H1 (cell line): ENCODE results near the gene GMPR. TPM values are rescaled to one million over a fixed set of nuclear protein-coding genes. Genes with fewer than 3 reads are reported as not detected.

Experiments used
- CTCF ChIA-PET: fragments of 300-600 bp; sonication (Branson Sonifier 250); formaldehyde crosslinking; loops from one replicate; lab custom pipeline; 2021; ENCODE audit not compliant: partially characterized antibody; lab: Charles Lee
- POLR2A ChIA-PET: fragments of 300-600 bp; sonication (Branson Sonifier 250); formaldehyde crosslinking; loops from one replicate; lab custom pipeline; 2021; ENCODE audit warnings: inconsistent platforms; ENCODE audit not compliant: partially characterized antibody; lab: Charles Lee
- DNase-seq, 2 experiments: peaks; one replicate each; pipeline versions ENCODE4 v3.0.0 to v3.0.0-alpha.2; 2010 to 2022; ENCODE audit warnings: low spot score in 2 of 2, low read depth in 1 of 2, mixed read lengths in 1 of 2
- FAIRE-seq: peaks from 2 replicates; lab custom pipeline; 2011; peaks lifted over from hg19 to GRCh38; lab: Jason Lieb, UNC
- H2AFZ ChIP-seq: 2 replicates; pipeline ENCODE4 v1.8.1; 2012; ENCODE audit warnings: low read length, inconsistent platforms
- H2AK5ac ChIP-seq: 2 replicates; pipeline ENCODE4 v1.6.1; 2013; ENCODE audit warnings: low read depth, low read length
- H2BK120ac ChIP-seq: replicated peaks from 2 replicates; pipeline ENCODE3; 2013; ENCODE audit warnings: low read depth, low read length, inconsistent platforms
- H2BK12ac ChIP-seq: 2 replicates; pipeline ENCODE4 v1.6.1; 2013; ENCODE audit warnings: low read depth, low read length
- H2BK15ac ChIP-seq: 2 replicates; pipeline ENCODE4 v1.6.1; 2013; ENCODE audit warnings: low read length
- H2BK20ac ChIP-seq: 2 replicates; pipeline ENCODE4 v1.6.1; 2013; ENCODE audit warnings: low read length
- H2BK5ac ChIP-seq: 2 replicates; pipeline ENCODE4 v1.6.1; 2013; ENCODE audit warnings: low read depth, low read length
- H3K14ac ChIP-seq: 2 replicates; pipeline ENCODE4 v1.6.1; 2013; ENCODE audit warnings: inconsistent platforms; ENCODE audit not compliant: insufficient read length
- H3K18ac ChIP-seq: 2 replicates; pipeline ENCODE4 v1.6.1; 2013; ENCODE audit warnings: low read length; ENCODE audit errors: extremely low read depth
- H3K23ac ChIP-seq: 2 replicates; pipeline ENCODE4 v1.6.1; 2013; ENCODE audit warnings: inconsistent platforms; ENCODE audit not compliant: insufficient read length
- H3K23me2 ChIP-seq: 2 replicates; pipeline ENCODE4 v1.6.1; 2013; ENCODE audit warnings: low read depth, low read length
- H3K27ac ChIP-seq: 2 replicates; pipeline ENCODE4 v1.6.1; 2011; ENCODE audit warnings: low read depth, low read length, inconsistent platforms
- H3K27me3 ChIP-seq, 4 experiments: replicated peaks in 1 of 4; 1 replicate in 1 of 4; 2 replicates in 3 of 4; pipeline versions ENCODE4 v1.6.1 to v1.8.1; 2011 to 2013; ENCODE audit warnings: low read length in 3 of 4, mild to moderate bottlenecking in 3 of 4, inconsistent platforms in 2 of 4, mixed read lengths in 2 of 4, moderate library complexity in 1 of 4; ENCODE audit not compliant: control insufficient read depth in 3 of 4, insufficient read depth in 3 of 4; ENCODE audit errors: extremely low read depth in 1 of 4
- H3K36me3 ChIP-seq, 4 experiments: 2 replicates each; pipeline versions ENCODE4 v1.6.1 to v1.8.1; 2011 to 2013; ENCODE audit warnings: mild to moderate bottlenecking in 4 of 4, low read length in 3 of 4, moderate library complexity in 2 of 4, control low read depth in 1 of 4, inconsistent platforms in 1 of 4; ENCODE audit not compliant: insufficient read depth in 4 of 4, control insufficient read depth in 2 of 4
- H3K4ac ChIP-seq: replicated peaks from 2 replicates; pipeline ENCODE3; 2013; ENCODE audit warnings: low read length, low read depth, mixed read lengths, inconsistent platforms; ENCODE audit not compliant: insufficient read length
- H3K4me1 ChIP-seq, 4 experiments: replicated peaks in 1 of 4; 1 replicate in 1 of 4; 2 replicates in 3 of 4; pipeline versions ENCODE4 v1.6.1 to v1.8.1; 2011 to 2013; ENCODE audit warnings: low read length in 3 of 4, inconsistent platforms in 2 of 4, mixed read lengths in 1 of 4; ENCODE audit not compliant: insufficient read depth in 4 of 4, control insufficient read depth in 3 of 4
- H3K4me2 ChIP-seq, 2 experiments: 2 replicates each; pipeline versions ENCODE4 v1.6.1 to v1.8.1; 2011 to 2013; ENCODE audit warnings: low read depth in 2 of 2, low read length in 2 of 2, control low read depth in 1 of 2, inconsistent platforms in 1 of 2, mild to moderate bottlenecking in 1 of 2; ENCODE audit not compliant: insufficient read depth in 1 of 2
- H3K4me3 ChIP-seq, 4 experiments: fragments of 200-600, 300-600 bp in 1 of 4; sonication (generic), shearing (Covaris generic), sonication (Bioruptor Twin) in 1 of 4; 2 replicates each; pipeline versions ENCODE4 v1.5.1 to v1.8.1; 2011 to 2016; ENCODE audit warnings: low read length in 4 of 4, low read depth in 3 of 4, control low read depth in 2 of 4, inconsistent platforms in 2 of 4, mild to moderate bottlenecking in 2 of 4, mixed read lengths in 1 of 4, moderate library complexity in 1 of 4; ENCODE audit not compliant: insufficient read depth in 2 of 4; ENCODE audit errors: extremely low read depth in 1 of 4
- H3K56ac ChIP-seq: replicated peaks from 2 replicates; pipeline ENCODE3; 2013; ENCODE audit warnings: low read depth, mild to moderate bottlenecking, mixed read lengths, low read length, inconsistent platforms; ENCODE audit not compliant: insufficient read length
- H3K79me1 ChIP-seq: 2 replicates; pipeline ENCODE4 v1.6.1; 2013; ENCODE audit warnings: low read depth, low read length, control low read depth
- H3K79me2 ChIP-seq, 2 experiments: 2 replicates each; pipeline versions ENCODE4 v1.6.1 to v1.8.1; 2012 to 2013; ENCODE audit warnings: low read length in 2 of 2, mild to moderate bottlenecking in 2 of 2, inconsistent platforms in 1 of 2; ENCODE audit not compliant: insufficient read depth in 2 of 2, control insufficient read depth in 1 of 2
- H3K9ac ChIP-seq, 4 experiments: replicated peaks in 1 of 4; 1 replicate in 1 of 4; 2 replicates in 3 of 4; pipeline versions ENCODE4 v1.6.1 to v1.8.1; 2011 to 2013; ENCODE audit warnings: low read depth in 3 of 4, low read length in 3 of 4, control low read depth in 2 of 4, mild to moderate bottlenecking in 2 of 4, moderate library complexity in 2 of 4, inconsistent platforms in 1 of 4; ENCODE audit errors: extremely low read depth in 1 of 4
- H3K9me3 ChIP-seq, 2 experiments: 2 replicates each; pipeline versions ENCODE4 v1.6.1 to v1.8.1; 2012 to 2013; ENCODE audit warnings: mild to moderate bottlenecking in 2 of 2, moderate library complexity in 2 of 2, control low read depth in 1 of 2, inconsistent platforms in 1 of 2, low read depth in 1 of 2, low read length in 1 of 2, mixed read lengths in 1 of 2; ENCODE audit not compliant: insufficient read depth in 2 of 2
- H4K20me1 ChIP-seq, 2 experiments: replicated peaks in 1 of 2; 2 replicates each; pipeline versions ENCODE3 to v1.8.1; 2011 to 2013; ENCODE audit warnings: inconsistent platforms in 2 of 2, low read length in 2 of 2, mild to moderate bottlenecking in 1 of 2; ENCODE audit not compliant: insufficient read depth in 2 of 2, control insufficient read depth in 1 of 2
- H4K5ac ChIP-seq: 2 replicates; pipeline ENCODE4 v1.6.1; 2013; ENCODE audit warnings: low read length, low read depth, mixed read lengths, inconsistent platforms; ENCODE audit not compliant: insufficient read length
- H4K8ac ChIP-seq: 2 replicates; pipeline ENCODE4 v1.8.0; 2013; ENCODE audit warnings: mild to moderate bottlenecking, moderate library complexity, low read length, inconsistent platforms; ENCODE audit not compliant: insufficient read depth; ENCODE audit errors: extremely low read depth
- H4K91ac ChIP-seq: replicated peaks from 2 replicates; pipeline ENCODE3; 2013; ENCODE audit warnings: low read length, mixed read lengths, inconsistent platforms; ENCODE audit not compliant: insufficient read length
- CHD2 ChIP-seq: IDR thresholded peaks from 2 replicates; pipeline ENCODE4 v1.6.1; 2012; ENCODE audit warnings: low read length, improper control_type of control experiment
- CTBP2 ChIP-seq: IDR thresholded peaks from 2 replicates; pipeline ENCODE4 v1.7.0; 2011; ENCODE audit warnings: borderline replicate concordance, mild to moderate bottlenecking, moderate library complexity, mixed read lengths, low read length; ENCODE audit not compliant: insufficient read depth, insufficient read length
- GTF2F1 ChIP-seq: IDR thresholded peaks from 2 replicates; pipeline ENCODE4 v1.6.1; 2012; ENCODE audit warnings: low read depth, low read length, improper control_type of control experiment, borderline replicate concordance
- JUND ChIP-seq: IDR thresholded peaks from 2 replicates; pipeline ENCODE4 v1.6.1; 2011; ENCODE audit warnings: mild to moderate bottlenecking, improper control_type of control experiment, low read length
- KDM1A ChIP-seq: fragments of 200-600, 300-600 bp; sonication (generic); IDR thresholded peaks from 2 replicates; pipeline ENCODE4 v1.7.1; 2016; ENCODE audit warnings: mild to moderate bottlenecking, low read length, borderline replicate concordance
- MAFK ChIP-seq: IDR thresholded peaks from 2 replicates; pipeline ENCODE4 v1.6.1; 2012; ENCODE audit warnings: low read depth, mild to moderate bottlenecking, improper control_type of control experiment, low read length
- NRF1 ChIP-seq: IDR thresholded peaks from 2 replicates; pipeline ENCODE4 v1.6.1; 2011; ENCODE audit warnings: mild to moderate bottlenecking, low read depth, low read length, improper control_type of control experiment
- PHF8 ChIP-seq: fragments of 200-600 bp; sonication (generic); conservative IDR thresholded peaks from 2 replicates; pipeline ENCODE4 v1.7.1; 2012; ENCODE audit warnings: low read depth, mild to moderate bottlenecking, inconsistent platforms, low read length, moderate library complexity
- POU5F1 ChIP-seq: IDR thresholded peaks from 2 replicates; pipeline ENCODE4 v1.6.1; 2011; ENCODE audit warnings: low read depth, mild to moderate bottlenecking, low read length, moderate library complexity
- RBBP5 ChIP-seq: IDR thresholded peaks from 2 replicates; pipeline ENCODE4 v1.7.1; 2012; ENCODE audit warnings: low read depth, mild to moderate bottlenecking, inconsistent platforms, low read length, moderate library complexity, borderline replicate concordance
- SIRT6 ChIP-seq: IDR thresholded peaks from one replicate; pipeline ENCODE4 v1.7.1; 2012; ENCODE audit warnings: low read length, inconsistent platforms
- SIX5 ChIP-seq: IDR thresholded peaks from 2 replicates; pipeline ENCODE4 v1.6.1; 2011; ENCODE audit warnings: mild to moderate bottlenecking, low read depth, low read length
- SRF ChIP-seq: IDR thresholded peaks from 2 replicates; pipeline ENCODE4 v1.6.1; 2011; ENCODE audit warnings: mild to moderate bottlenecking, low read depth, low read length, moderate library complexity
- TAF7 ChIP-seq: optimal IDR thresholded peaks from 2 replicates; pipeline ENCODE3; 2011; ENCODE audit warnings: low read depth, mild to moderate bottlenecking, inconsistent platforms, low read length, moderate library complexity, borderline replicate concordance
- WGBS, 2 experiments: shearing (Covaris generic) in 1 of 2; methylation state at CpG; one replicate each; pipeline versions ENCODE4 v1.1.6 to v1.1.7; 2013 to 2015; ENCODE audit warnings: low lambda C conversion rate in 2 of 2, mixed read lengths in 2 of 2, inconsistent platforms in 1 of 2, low coverage in 1 of 2, missing lambda C conversion rate in 1 of 2; ENCODE audit not compliant: insufficient replicate concordance in 2 of 2, insufficient coverage in 1 of 2, insufficient read length in 1 of 2; ENCODE audit errors: extremely low coverage in 1 of 2, missing lambda C conversion rate in 1 of 2; 5-methylcytosine and 5-hydroxymethylcytosine counted together
- polyA plus RNA-seq, 7 experiments: library from polyadenylated mRNA; depleted of rRNA in 3 of 7; stranded (reverse) in 5 of 7; unstranded in 2 of 7; fragments of >200 nt in 5 of 7; fragments of 200-250 nt in 2 of 7; gene quantifications; 1 replicate in 5 of 7; 2 replicates in 1 of 7; 4 replicates in 1 of 7; pipeline versions ENCODE4 v1.2.1 to v1.2.3, GENCODE V29; 2011 to 2013; ENCODE audit warnings: missing spikeins in 2 of 7, mixed read lengths in 2 of 7
- total RNA-seq: library from RNA; stranded (reverse); fragmentation: NEBNext Ultra II Directional; extraction: Animal tissue kit (Norgen Biotek cat#: 25700); gene quantifications from 2 replicates; pipeline ENCODE4 v1.2.1, GENCODE V29; 2021
- TF ChIP-seq, protein P1 (sequence below): IDR thresholded peaks from 2 replicates; pipeline ENCODE4 v1.6.1; 2012; ENCODE audit warnings: inconsistent platforms

GMPR gene
- total and polyA plus RNA-seq, 2 of the 8 experiments (the other 6 are each of a cell fraction or from before 2014, with no cell fraction given): 0.99 to 1.2 TPM

DNA sequence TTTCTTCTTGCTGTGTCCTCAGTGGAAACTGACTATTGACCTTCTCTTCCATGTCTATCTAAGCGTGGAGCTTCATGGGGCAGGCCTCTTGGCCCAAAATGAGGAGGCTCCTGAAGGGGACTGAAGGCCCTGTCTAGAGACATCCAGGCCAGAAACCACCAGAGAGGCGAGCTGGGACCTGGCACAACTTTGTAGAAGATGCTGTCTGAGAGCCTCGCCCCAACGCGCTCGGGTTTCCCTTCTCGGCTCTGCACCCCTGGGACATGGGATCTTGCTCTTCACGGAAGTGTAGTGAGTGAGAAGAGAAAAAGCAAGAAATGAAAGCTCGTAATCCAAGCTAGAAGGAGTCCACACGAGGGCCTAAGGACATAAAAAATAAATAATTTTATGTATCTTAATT is 96.8 kb downstream of the GMPR start:
- no peak overlapping the region for H3K14ac ChIP-seq
- no peak overlapping the region for H2BK15ac ChIP-seq
- H4K8ac ChIP-seq: no peak overlapping the region; the same call in 1 of the 2 replicates
- H3K23ac ChIP-seq: no peak overlapping the region
- no peak overlapping the region for H3K4ac ChIP-seq
- H3K4me2 ChIP-seq: no peak overlapping the region
- 93% methylated on average over 8 of the region's 10 CpGs; no CpG with 5 or more reads in 1 of the 2 experiments for WGBS, 2 experiments
- H3K36me3 ChIP-seq: no peaks in the 10 kb centered on the region
- H2AK5ac ChIP-seq: no peak overlapping the region
- H3K4me1 ChIP-seq: peaks cover 0 to 5% (median 4%) of the 10 kb centered on the region in 4 experiments; a peak in 3 of 7 replicates
- H3K9me3 ChIP-seq: no peaks in the 10 kb centered on the region
- no peaks in the 10 kb centered on the region for H3K79me1 ChIP-seq
- no peak overlapping the region for H3K4me3 ChIP-seq
- H3K79me2 ChIP-seq: no peaks in the 10 kb centered on the region
- no peak overlapping the region for H3K18ac ChIP-seq
- no peak overlapping the region for H2BK120ac ChIP-seq
- DNase-seq (no peak), FAIRE-seq (no peak)
- CTCF ChIA-PET: interaction anchor here (0.7 to 9.7 kb wide), 7 partner anchors 14 to 75 kb away, joined by 3 to 92 read pairs (median 4); no protein-coding TSS in a partner anchor
- H3K23me2 ChIP-seq: no peaks in the 10 kb centered on the region
- H4K20me1 ChIP-seq: no peaks in the 10 kb centered on the region
- no peak overlapping the region for H2BK12ac ChIP-seq
- no peak overlapping the region for H2AFZ ChIP-seq
- H3K27me3 ChIP-seq: no peaks in the 10 kb centered on the region
- H4K91ac ChIP-seq: no peak overlapping the region
- no peak overlapping the region for H3K56ac ChIP-seq
- H4K5ac ChIP-seq: no peak overlapping the region
- H3K27ac ChIP-seq: no peak overlapping the region
- H2BK20ac ChIP-seq: no peak overlapping the region
- H2BK5ac ChIP-seq: no peak overlapping the region
- H3K9ac ChIP-seq: no peak overlapping the region
- POLR2A ChIA-PET: no interaction called here
- TF ChIP-seq TAF7 (no peak), JUND (no peak), GTF2F1 (no peak), PHF8 (no peak), RBBP5 (no peak), NRF1 (no peak), SIRT6 (no peak), SRF (no peak), SIX5 (no peak), KDM1A (no peak), CTBP2 (no peak), MAFK (no peak), POU5F1 (no peak), CHD2 (no peak)
- TF ChIP-seq, protein P1, sequence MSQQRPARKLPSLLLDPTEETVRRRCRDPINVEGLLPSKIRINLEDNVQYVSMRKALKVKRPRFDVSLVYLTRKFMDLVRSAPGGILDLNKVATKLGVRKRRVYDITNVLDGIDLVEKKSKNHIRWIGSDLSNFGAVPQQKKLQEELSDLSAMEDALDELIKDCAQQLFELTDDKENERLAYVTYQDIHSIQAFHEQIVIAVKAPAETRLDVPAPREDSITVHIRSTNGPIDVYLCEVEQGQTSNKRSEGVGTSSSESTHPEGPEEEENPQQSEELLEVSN: no peak
